Measurements from ENCODE around the gene STN1. TPM values are rescaled to one million over a fixed set of nuclear protein-coding genes. Genes with fewer than 3 reads are reported as not detected.
A peak's percentile ranks its signal among the peaks of the same experiment; 100 is the strongest.

The STN1 gene
- polyA plus RNA-seq, 2 donors: 41.1 to 70.8 TPM

DNA sequence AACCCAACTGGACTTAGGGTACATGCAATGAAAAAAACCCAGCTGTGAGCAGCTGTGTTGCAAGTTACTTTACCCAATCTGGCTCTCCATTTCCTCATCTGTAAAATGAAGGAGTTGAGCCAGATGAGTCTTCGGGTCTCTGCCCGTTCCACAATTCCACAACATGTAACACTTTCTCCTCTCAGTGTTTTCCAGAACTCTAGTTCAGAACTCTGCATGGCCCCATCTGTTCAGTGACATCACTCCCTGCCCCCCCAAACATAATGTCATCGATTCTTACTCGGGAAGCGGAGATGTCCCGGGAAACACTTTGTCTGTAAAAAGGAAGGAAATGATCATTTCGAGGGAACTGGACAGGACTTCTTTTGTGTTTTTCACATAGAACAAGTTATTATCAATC, 65.1 kb downstream of the STN1 start:
- WGBS, 2 donors: 36 to 51% methylated on average over 7 of the region's 7 CpGs
- H3K36me3 ChIP-seq (ENCODE audit: control insufficient read depth in 2 of 2, insufficient read depth in 2 of 2, low read length in 1 of 2): peaks cover 0 to 4% of the 10 kb centered on the region in 2 donors
- H3K4me1 ChIP-seq (ENCODE audit: control insufficient read depth in 2 of 2, insufficient read depth in 2 of 2, low read length in 1 of 2): peaks cover 6 to 25% of the 10 kb centered on the region in 2 donors
- no peaks in the 10 kb centered on the region for H3K9me3 ChIP-seq (ENCODE audit: control insufficient read depth in 2 of 2, insufficient read depth in 1 of 2, low read depth in 1 of 2, low read length in 1 of 2)
- no peaks in the 10 kb centered on the region for H3K27me3 ChIP-seq (ENCODE audit: control insufficient read depth in 1 of 2, insufficient read depth in 2 of 2, low read length in 2 of 2)
- H3K27ac ChIP-seq (ENCODE audit: low read depth in 2 of 2, low read length in 1 of 2): peak overlapping the region in 1 of 2 donors; percentile 62
- peak overlapping the region in 1 of 2 donors; percentile 70 for H3K4me3 ChIP-seq (ENCODE audit: low read depth in 1 of 2, low read length in 2 of 2)

DNA sequence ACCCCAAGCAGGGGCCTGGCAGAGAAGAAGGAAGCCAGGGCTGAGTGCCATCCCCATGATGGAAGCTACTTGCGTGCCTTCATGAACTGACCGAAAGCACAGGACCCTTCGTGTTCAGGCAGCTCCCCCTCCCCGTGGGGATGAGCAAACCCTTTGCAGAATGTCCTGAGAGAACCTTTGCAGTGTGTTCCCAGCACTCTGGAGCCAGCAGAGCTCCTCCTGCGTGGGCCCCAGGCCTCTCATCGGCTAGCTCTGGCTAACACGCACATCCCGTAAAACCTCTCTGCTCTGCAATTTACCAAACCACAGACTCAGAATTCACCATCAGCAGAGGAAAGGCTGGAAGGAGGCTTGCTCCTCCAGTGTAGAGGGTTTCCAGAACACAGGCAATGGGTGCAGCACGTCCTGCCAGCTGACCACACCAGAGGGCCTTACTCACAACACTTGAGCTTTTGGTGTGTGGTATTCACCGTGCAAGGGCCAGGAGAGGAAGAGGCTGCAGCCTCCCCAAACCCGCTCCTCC, 65.7 kb downstream of the STN1 start:
- peak overlapping the region; percentile 21 to 70 for H3K4me3 ChIP-seq (ENCODE audit: low read depth in 1 of 2, low read length in 2 of 2)
- H3K27me3 ChIP-seq (ENCODE audit: control insufficient read depth in 1 of 2, insufficient read depth in 2 of 2, low read length in 2 of 2): no peaks in the 10 kb centered on the region
- H3K36me3 ChIP-seq (ENCODE audit: control insufficient read depth in 2 of 2, insufficient read depth in 2 of 2, low read length in 1 of 2): peaks cover 0 to 4% of the 10 kb centered on the region in 2 donors
- no peaks in the 10 kb centered on the region for H3K9me3 ChIP-seq (ENCODE audit: control insufficient read depth in 2 of 2, insufficient read depth in 1 of 2, low read depth in 1 of 2, low read length in 1 of 2)
- 38 to 52% methylated on average over 11 of the region's 11 CpGs for WGBS, 2 donors
- H3K4me1 ChIP-seq (ENCODE audit: control insufficient read depth in 2 of 2, insufficient read depth in 2 of 2, low read length in 1 of 2): peaks cover 6 to 26% of the 10 kb centered on the region in 2 donors
- H3K27ac ChIP-seq (ENCODE audit: low read depth in 2 of 2, low read length in 1 of 2): peak overlapping the region; percentile 62 to 77

DNA sequence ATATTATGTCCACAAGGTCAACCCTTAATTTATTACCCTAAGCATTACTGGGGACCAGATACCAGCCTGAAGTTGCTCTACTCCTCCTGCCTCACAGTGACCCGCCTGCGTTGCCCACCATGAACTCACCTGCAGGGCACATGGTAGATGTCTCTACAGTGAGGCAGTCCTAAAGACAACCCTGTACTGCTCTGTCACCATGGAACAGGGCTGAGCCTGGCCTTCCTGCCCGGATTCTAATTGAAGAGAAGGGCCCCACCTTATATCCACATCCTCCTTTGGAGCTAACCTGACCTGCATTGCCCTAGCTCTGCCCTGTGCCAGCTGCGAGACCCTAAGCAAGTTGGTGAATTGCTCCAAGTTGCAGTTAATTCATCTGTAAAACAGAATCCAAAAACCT, 66.7 kb downstream of the STN1 start:
- 69 to 83% methylated on average over 4 of the region's 4 CpGs for WGBS, 2 donors
- Histone ChIP-seq H3K4me1 (ENCODE audit: control insufficient read depth in 2 of 2, insufficient read depth in 2 of 2, low read length in 1 of 2) (peaks cover 6 to 26% of the 10 kb centered on the region in 2 donors), H3K27ac (ENCODE audit: low read depth in 2 of 2, low read length in 1 of 2) (peak overlapping the region in 1 of 2 donors; percentile 24), H3K36me3 (ENCODE audit: control insufficient read depth in 2 of 2, insufficient read depth in 2 of 2, low read length in 1 of 2) (peaks cover 0 to 4% of the 10 kb centered on the region in 2 donors), H3K4me3 (ENCODE audit: low read depth in 1 of 2, low read length in 2 of 2) (no peak overlapping the region), H3K27me3 (ENCODE audit: control insufficient read depth in 1 of 2, insufficient read depth in 2 of 2, low read length in 2 of 2) (no peaks in the 10 kb centered on the region), H3K9me3 (ENCODE audit: control insufficient read depth in 2 of 2, insufficient read depth in 1 of 2, low read depth in 1 of 2, low read length in 1 of 2) (no peaks in the 10 kb centered on the region)

DNA sequence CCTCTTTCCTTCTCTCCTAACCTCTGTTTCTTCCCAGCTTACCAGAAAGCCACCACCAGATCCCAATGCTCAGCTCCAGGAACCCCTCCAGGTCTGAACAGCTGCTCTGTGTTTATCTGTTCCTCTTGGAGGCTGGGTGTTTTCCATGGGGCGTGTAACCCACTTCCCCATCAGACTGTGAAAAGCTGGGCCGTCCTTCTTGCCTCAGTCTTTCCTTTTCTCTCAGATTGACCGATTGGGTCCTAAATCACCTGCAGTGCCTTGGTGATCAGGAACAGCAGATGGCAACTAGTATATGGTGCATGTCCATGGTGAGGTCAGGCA, 67.5 kb downstream of the STN1 start:
- Histone ChIP-seq H3K27ac (ENCODE audit: low read depth in 2 of 2, low read length in 1 of 2) (peak overlapping the region; percentile 29 to 54), H3K9me3 (ENCODE audit: control insufficient read depth in 2 of 2, insufficient read depth in 1 of 2, low read depth in 1 of 2, low read length in 1 of 2) (no peaks in the 10 kb centered on the region), H3K4me1 (ENCODE audit: control insufficient read depth in 2 of 2, insufficient read depth in 2 of 2, low read length in 1 of 2) (peaks cover 6 to 30% of the 10 kb centered on the region in 2 donors), H3K36me3 (ENCODE audit: control insufficient read depth in 2 of 2, insufficient read depth in 2 of 2, low read length in 1 of 2) (peaks cover 0 to 4% of the 10 kb centered on the region in 2 donors), H3K27me3 (ENCODE audit: control insufficient read depth in 1 of 2, insufficient read depth in 2 of 2, low read length in 2 of 2) (no peaks in the 10 kb centered on the region), H3K4me3 (ENCODE audit: low read depth in 1 of 2, low read length in 2 of 2) (no peak overlapping the region)
- WGBS, 2 donors: 56 to 59% methylated on average over 3 of the region's 3 CpGs

DNA sequence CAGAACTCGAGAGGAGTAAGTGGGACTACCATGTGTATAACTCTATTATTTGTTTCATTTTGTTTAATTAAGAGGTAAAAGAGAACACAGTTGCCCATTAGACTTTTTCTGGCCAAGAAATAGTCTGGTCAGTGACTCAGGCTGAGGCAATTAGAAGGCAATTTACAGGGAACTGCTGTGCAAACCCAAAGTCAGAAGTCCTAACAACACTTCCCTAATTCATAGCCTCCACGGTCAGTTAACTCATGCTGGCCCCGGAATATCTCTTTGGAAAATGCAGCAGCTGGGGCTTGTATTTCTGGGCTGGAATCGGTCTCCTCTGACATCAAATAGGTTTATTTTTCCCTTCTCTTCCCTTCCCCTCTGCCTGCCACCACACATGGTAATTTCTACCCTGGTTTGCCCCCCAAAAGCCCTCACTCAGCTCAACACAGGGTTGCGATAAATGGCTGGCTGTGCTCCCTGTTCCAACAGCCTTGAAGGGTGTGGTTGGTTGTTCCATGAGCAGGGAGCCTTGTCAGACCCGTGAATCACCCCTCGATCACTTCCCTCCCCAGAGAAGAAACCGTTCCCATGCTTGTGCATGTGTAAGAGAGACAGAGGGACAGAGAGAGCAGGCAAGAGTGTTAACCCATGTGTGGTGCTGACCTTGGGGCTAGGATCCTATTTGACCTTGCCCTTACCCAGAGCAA, 68.0 kb downstream of the STN1 start:
- no peak overlapping the region for H3K4me3 ChIP-seq (ENCODE audit: low read depth in 1 of 2, low read length in 2 of 2)
- 39 to 44% methylated on average over 8 of the region's 8 CpGs for WGBS, 2 donors
- H3K27me3 ChIP-seq (ENCODE audit: control insufficient read depth in 1 of 2, insufficient read depth in 2 of 2, low read length in 2 of 2): no peaks in the 10 kb centered on the region
- H3K27ac ChIP-seq (ENCODE audit: low read depth in 2 of 2, low read length in 1 of 2): peak overlapping the region; percentile 41 to 54
- peaks cover 0 to 4% of the 10 kb centered on the region in 2 donors for H3K36me3 ChIP-seq (ENCODE audit: control insufficient read depth in 2 of 2, insufficient read depth in 2 of 2, low read length in 1 of 2)
- no peaks in the 10 kb centered on the region for H3K9me3 ChIP-seq (ENCODE audit: control insufficient read depth in 2 of 2, insufficient read depth in 1 of 2, low read depth in 1 of 2, low read length in 1 of 2)
- peaks cover 6 to 30% of the 10 kb centered on the region in 2 donors for H3K4me1 ChIP-seq (ENCODE audit: control insufficient read depth in 2 of 2, insufficient read depth in 2 of 2, low read length in 1 of 2)

DNA sequence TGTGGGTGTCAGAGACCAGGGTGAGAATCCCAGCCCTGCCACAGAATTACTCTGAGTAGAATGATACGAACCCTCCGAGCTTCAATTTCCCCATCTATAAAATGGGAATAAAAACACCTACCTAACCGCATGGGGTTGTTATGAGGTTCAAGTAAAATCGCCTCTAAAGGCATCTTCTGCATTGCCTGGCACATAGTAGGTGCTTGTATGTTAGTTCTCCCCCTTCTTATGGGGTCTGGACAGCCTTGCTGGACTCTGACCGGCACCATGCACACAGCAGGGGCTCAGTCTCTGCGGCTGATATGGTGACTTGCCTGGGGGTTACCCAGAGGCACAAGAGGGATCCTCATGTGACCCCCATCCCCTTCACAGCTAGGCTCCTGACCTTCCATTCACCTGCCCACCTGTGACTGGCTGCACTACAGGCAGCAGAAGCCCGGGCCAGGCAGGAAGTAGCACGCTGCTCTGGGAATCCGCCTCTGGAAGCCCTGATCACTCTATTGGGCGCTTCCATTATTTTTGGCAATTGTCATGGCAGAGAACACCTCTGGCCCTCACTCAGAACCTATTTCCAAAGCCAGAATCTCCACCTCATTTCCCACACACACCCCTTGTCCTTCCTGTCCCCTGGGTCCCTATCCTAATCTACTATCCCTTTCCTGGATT, 68.6 kb downstream of the STN1 start:
- Histone ChIP-seq H3K4me1 (ENCODE audit: control insufficient read depth in 2 of 2, insufficient read depth in 2 of 2, low read length in 1 of 2) (peaks cover 6 to 34% of the 10 kb centered on the region in 2 donors), H3K4me3 (ENCODE audit: low read depth in 1 of 2, low read length in 2 of 2) (no peak overlapping the region), H3K27ac (ENCODE audit: low read depth in 2 of 2, low read length in 1 of 2) (peak overlapping the region; percentile 40 to 41), H3K27me3 (ENCODE audit: control insufficient read depth in 1 of 2, insufficient read depth in 2 of 2, low read length in 2 of 2) (no peaks in the 10 kb centered on the region), H3K9me3 (ENCODE audit: control insufficient read depth in 2 of 2, insufficient read depth in 1 of 2, low read depth in 1 of 2, low read length in 1 of 2) (no peaks in the 10 kb centered on the region), H3K36me3 (ENCODE audit: control insufficient read depth in 2 of 2, insufficient read depth in 2 of 2, low read length in 1 of 2) (peaks cover 0 to 4% of the 10 kb centered on the region in 2 donors)
- WGBS, 2 donors: 71 to 74% methylated on average over 10 of the region's 10 CpGs

DNA sequence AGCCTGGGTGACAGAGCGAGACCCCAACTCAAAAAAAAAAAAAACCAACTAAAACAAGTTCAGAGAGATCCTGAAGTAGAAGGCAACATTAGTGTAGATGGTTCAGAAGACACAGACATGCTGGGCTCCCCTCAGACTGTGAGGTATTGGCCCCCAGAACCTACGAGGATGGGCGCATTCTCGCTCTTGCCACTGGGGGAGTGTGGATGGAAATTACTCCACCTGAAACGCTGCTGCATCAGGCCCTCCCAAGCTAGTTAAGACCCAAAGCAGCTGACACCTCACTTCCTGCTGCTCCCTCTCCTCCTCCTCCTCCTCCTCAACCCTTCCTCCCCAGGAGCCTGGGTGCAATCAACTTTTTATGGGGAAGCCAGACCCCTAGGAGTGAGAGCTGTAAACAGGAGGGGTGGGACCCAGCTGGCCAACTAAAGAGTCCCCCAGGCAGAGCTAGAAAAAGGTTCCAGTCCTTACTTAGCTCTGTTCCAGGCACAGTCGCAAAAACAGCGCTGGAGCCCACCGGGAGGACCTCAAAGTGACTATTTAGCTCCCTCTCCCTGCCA, 70.0 kb downstream of the STN1 start:
- 72 to 73% methylated on average over 8 of the region's 8 CpGs for WGBS, 2 donors
- Histone ChIP-seq H3K9me3 (ENCODE audit: control insufficient read depth in 2 of 2, insufficient read depth in 1 of 2, low read depth in 1 of 2, low read length in 1 of 2) (no peaks in the 10 kb centered on the region), H3K4me3 (ENCODE audit: low read depth in 1 of 2, low read length in 2 of 2) (no peak overlapping the region), H3K36me3 (ENCODE audit: control insufficient read depth in 2 of 2, insufficient read depth in 2 of 2, low read length in 1 of 2) (peaks cover 0 to 4% of the 10 kb centered on the region in 2 donors), H3K27me3 (ENCODE audit: control insufficient read depth in 1 of 2, insufficient read depth in 2 of 2, low read length in 2 of 2) (no peaks in the 10 kb centered on the region), H3K27ac (ENCODE audit: low read depth in 2 of 2, low read length in 1 of 2) (no peak overlapping the region), H3K4me1 (ENCODE audit: control insufficient read depth in 2 of 2, insufficient read depth in 2 of 2, low read length in 1 of 2) (peaks cover 11 to 42% of the 10 kb centered on the region in 2 donors)

DNA sequence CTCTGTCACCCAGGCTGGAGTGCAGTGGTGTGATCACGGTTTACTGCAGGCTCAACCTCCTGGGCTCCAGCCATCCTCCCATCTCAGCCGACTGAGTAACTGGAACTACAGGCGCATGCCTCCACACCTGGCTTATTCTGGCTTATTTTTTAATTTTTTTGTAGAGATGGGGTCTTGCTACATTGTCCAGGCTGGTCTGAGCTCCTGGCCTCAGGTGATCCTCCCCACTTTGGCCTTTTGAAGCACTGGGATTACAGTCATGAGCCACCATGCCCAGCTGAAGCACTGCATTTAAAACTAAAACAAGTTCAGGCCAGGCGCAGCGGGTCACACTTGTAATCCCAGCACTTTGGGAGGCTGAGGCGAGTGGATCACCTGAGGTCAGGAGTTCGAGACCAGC, 70.6 kb downstream of the STN1 start:
- no peak overlapping the region for H3K4me3 ChIP-seq (ENCODE audit: low read depth in 1 of 2, low read length in 2 of 2)
- no peaks in the 10 kb centered on the region for H3K27me3 ChIP-seq (ENCODE audit: control insufficient read depth in 1 of 2, insufficient read depth in 2 of 2, low read length in 2 of 2)
- H3K4me1 ChIP-seq (ENCODE audit: control insufficient read depth in 2 of 2, insufficient read depth in 2 of 2, low read length in 1 of 2): peaks cover 11 to 40% of the 10 kb centered on the region in 2 donors
- WGBS, 2 donors: 80 to 84% methylated on average over 7 of the region's 7 CpGs
- no peak overlapping the region for H3K27ac ChIP-seq (ENCODE audit: low read depth in 2 of 2, low read length in 1 of 2)
- no peaks in the 10 kb centered on the region for H3K9me3 ChIP-seq (ENCODE audit: control insufficient read depth in 2 of 2, insufficient read depth in 1 of 2, low read depth in 1 of 2, low read length in 1 of 2)
- peaks cover 0 to 4% of the 10 kb centered on the region in 2 donors for H3K36me3 ChIP-seq (ENCODE audit: control insufficient read depth in 2 of 2, insufficient read depth in 2 of 2, low read length in 1 of 2)

DNA sequence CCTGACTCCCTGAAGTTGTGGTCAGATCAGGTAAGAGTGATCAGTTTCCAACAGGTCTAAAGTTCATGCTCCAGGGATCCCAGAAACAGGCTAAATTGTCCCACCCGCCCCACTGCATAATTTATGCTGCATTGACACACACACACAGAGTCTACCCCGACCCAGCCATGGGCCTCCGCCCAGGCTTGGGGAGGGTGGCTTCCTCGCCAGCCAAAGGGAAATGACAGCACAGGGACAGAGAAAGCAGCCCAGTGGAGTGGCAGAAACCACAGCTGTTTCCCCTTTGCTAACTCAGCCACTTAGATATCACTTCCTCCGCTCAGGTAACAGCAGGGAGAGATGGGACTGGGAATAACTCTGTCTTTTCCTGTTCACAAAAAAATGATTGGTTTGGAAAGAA, 72.0 kb downstream of the STN1 start:
- Histone ChIP-seq H3K27me3 (ENCODE audit: control insufficient read depth in 1 of 2, insufficient read depth in 2 of 2, low read length in 2 of 2) (no peaks in the 10 kb centered on the region), H3K9me3 (ENCODE audit: control insufficient read depth in 2 of 2, insufficient read depth in 1 of 2, low read depth in 1 of 2, low read length in 1 of 2) (no peaks in the 10 kb centered on the region), H3K27ac (ENCODE audit: low read depth in 2 of 2, low read length in 1 of 2) (no peak overlapping the region), H3K4me1 (ENCODE audit: control insufficient read depth in 2 of 2, insufficient read depth in 2 of 2, low read length in 1 of 2) (peaks cover 11 to 33% of the 10 kb centered on the region in 2 donors), H3K4me3 (ENCODE audit: low read depth in 1 of 2, low read length in 2 of 2) (no peak overlapping the region), H3K36me3 (ENCODE audit: control insufficient read depth in 2 of 2, insufficient read depth in 2 of 2, low read length in 1 of 2) (no peaks in the 10 kb centered on the region)
- 57 to 61% methylated on average over 5 of the region's 5 CpGs for WGBS, 2 donors

All from esophagus (tissue), 2 donors.